ENCODE results near the gene DOK7.

Gene DOK7

DNA sequence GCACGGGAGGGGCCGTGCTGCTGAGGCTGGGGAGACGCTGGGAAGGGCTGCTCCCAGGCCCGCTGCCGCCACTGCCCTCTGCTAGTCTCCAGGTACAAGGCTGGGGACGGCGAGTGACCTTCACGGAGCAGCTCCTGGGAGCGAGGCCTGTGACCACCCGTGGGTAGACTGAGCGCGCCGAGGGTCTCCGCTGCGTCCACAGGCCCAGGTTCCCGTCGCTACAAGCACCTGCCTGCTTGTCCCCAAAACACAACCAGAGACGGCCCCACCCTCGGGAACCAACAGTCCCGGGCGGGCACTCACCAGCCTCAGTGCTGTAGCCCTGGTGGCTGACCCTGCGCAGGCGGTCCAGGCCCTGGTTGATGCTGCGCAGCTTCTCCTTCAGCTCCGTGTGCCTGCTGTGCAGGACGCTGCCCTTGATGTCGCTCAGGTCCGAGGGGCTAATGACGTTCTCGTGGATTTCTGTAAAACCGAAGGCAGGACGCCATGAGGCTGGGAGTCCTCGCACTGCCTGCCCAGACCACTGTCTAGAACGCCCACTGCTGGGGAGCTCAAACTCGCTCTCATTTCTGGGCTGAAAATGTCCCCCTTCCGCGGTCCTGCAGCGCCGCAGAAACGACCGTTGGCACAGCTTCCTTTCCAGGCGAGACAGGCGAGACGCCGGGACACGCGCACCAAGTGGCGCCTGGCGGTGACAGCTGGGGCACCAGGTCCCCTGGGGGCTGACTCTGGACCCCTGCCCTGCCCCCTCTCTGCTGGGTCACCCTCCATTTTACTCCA, 54.8 kb downstream of the DOK7 start:
- H3K36me3 ChIP-seq (replicated peaks), result peaks cover 61% of the 10 kb centered on the region
- TF ChIP-seq, protein P1, sequence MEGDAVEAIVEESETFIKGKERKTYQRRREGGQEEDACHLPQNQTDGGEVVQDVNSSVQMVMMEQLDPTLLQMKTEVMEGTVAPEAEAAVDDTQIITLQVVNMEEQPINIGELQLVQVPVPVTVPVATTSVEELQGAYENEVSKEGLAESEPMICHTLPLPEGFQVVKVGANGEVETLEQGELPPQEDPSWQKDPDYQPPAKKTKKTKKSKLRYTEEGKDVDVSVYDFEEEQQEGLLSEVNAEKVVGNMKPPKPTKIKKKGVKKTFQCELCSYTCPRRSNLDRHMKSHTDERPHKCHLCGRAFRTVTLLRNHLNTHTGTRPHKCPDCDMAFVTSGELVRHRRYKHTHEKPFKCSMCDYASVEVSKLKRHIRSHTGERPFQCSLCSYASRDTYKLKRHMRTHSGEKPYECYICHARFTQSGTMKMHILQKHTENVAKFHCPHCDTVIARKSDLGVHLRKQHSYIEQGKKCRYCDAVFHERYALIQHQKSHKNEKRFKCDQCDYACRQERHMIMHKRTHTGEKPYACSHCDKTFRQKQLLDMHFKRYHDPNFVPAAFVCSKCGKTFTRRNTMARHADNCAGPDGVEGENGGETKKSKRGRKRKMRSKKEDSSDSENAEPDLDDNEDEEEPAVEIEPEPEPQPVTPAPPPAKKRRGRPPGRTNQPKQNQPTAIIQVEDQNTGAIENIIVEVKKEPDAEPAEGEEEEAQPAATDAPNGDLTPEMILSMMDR (IDR thresholded peaks at IDR 0.05; ENCODE audit: low read depth, low read length, missing control alignments), result no peak
- no peak for DNase-seq
- no peaks in the 10 kb centered on the region for H3K27me3 ChIP-seq (replicated peaks)
- no peak overlapping the region for H3K27ac ChIP-seq
- in situ Hi-C loops (cut with HindIII; ENCODE audit: low pct_ligation_motif_present, low sequenced_read_pairs), result no loop called here
- no peak overlapping the region for H3K4me3 ChIP-seq (ENCODE audit: low read depth, low read length)

DNA sequence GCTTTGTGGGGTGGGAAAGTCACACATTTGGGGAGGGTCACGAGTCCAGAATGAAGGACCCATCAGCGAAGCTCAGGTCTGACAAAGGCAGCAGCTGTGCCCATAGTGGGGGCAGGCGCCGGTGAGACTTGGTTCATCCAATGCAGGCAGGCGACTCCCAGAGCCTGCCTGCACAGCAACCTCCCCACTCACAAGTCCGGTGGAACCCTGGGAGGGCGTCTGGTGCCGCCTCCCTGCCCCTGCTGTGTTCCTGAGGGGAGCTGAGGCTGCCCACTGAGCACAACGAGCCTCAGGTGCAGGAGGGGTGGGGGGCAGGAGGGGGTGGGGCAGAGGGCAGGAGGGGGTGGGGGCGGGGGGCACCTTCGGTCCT, 55.4 kb downstream of the DOK7 start:
- TF ChIP-seq, protein P1 (IDR thresholded peaks at IDR 0.05; ENCODE audit: low read depth, low read length, missing control alignments), result no peak
- in situ Hi-C loops (cut with HindIII; ENCODE audit: low pct_ligation_motif_present, low sequenced_read_pairs), result no loop called here
- H3K27ac ChIP-seq, result no peak overlapping the region
- H3K27me3 ChIP-seq (replicated peaks), result no peaks in the 10 kb centered on the region
- no peak for DNase-seq
- no peak overlapping the region for H3K4me3 ChIP-seq (ENCODE audit: low read depth, low read length)
- H3K36me3 ChIP-seq (replicated peaks), result peaks cover 58% of the 10 kb centered on the region

DNA sequence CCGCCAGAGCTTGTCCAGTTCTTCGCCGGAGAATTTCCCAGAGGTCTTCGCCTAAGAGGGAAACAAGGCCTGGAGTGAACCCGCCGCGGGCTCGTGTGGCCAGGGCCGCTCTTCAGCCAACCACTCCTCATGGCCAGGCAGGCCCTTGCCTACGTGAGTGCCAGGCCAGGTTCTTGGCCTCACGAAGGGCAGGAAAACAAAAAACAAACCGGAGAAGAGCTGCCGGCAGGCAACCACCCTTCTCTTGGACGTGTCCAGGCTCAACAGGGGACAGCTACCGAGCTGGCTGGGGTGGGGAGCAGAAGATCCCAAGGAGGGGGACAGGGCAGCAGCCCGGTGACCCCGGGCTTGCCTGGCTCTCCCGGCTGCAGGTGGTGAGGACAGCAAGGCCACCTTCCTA, 55.8 kb downstream of the DOK7 start:
- peaks cover 54% of the 10 kb centered on the region for H3K36me3 ChIP-seq (replicated peaks)
- H3K27ac ChIP-seq, result no peak overlapping the region
- TF ChIP-seq, protein P1 (IDR thresholded peaks at IDR 0.05; ENCODE audit: low read depth, low read length, missing control alignments), result no peak
- in situ Hi-C loops (cut with HindIII; ENCODE audit: low pct_ligation_motif_present, low sequenced_read_pairs), result no loop called here
- no peak for DNase-seq
- no peaks in the 10 kb centered on the region for H3K27me3 ChIP-seq (replicated peaks)
- no peak overlapping the region for H3K4me3 ChIP-seq (ENCODE audit: low read depth, low read length)

DNA sequence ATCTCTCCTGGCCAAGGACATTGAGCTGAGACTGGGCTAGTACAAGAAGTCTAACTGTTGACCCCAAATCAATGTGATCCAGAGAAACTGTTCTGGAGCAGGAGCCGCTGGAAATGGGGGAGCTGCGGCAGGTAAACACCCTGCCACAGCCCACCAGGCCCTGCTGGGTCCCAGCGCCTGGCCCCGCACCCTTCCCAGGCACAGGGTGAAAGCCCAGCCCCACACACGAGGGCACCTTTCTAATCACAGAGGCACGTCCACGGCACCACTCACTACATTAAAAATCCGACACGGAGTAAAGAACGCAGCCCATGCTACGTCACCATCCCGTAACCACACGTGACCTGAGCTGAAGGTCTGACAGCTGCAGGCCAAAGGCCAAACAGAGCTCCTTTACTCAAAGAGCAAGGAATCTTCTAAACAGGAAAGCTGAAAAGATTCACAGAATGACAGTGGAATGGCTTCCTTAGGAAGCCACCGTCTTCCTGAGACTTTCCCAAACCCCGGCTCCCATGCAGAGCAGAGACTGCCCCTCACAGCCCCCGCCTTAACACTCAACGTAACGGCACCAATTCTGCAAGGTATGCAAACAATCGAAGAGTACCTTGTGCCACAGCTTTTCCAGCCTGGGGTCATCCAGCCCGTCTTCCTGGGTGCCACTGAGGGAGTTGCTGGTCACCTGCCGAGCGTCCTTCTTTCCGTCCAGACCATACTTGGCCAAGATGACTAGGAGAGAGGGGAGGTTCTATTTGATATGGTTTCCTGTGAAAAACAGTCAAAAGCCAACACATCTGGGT, 56.6 kb downstream of the DOK7 start:
- no peak for DNase-seq
- no peaks in the 10 kb centered on the region for H3K27me3 ChIP-seq (replicated peaks)
- no peak overlapping the region for H3K27ac ChIP-seq
- in situ Hi-C loops (cut with HindIII; ENCODE audit: low pct_ligation_motif_present, low sequenced_read_pairs), result no loop called here
- TF ChIP-seq, protein P1 (IDR thresholded peaks at IDR 0.05; ENCODE audit: low read depth, low read length, missing control alignments), result no peak
- peaks cover 56% of the 10 kb centered on the region for H3K36me3 ChIP-seq (replicated peaks)
- H3K4me3 ChIP-seq (ENCODE audit: low read depth, low read length), result no peak overlapping the region

DNA sequence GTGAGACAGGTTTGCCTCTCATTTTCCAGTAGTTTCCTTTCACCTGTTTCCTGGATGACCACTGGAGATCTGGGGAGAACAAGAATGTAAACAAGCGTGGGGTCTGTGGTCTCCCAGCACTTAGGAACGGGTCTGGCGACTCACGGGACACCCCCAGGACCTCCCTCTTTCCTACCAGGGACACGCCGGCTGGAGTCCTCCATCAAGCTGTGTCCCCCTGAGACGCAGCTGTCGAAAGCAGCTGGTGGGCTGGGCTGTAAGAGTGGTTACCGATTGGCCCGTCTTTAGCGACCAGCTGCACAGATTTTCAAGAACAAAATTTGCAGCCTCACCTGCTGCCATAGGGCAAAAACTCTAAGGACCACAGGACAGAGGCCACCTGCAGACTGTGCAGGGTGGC, 57.2 kb downstream of the DOK7 start:
- TF ChIP-seq, protein P1 (IDR thresholded peaks at IDR 0.05; ENCODE audit: low read depth, low read length, missing control alignments), result no peak
- peaks cover 54% of the 10 kb centered on the region for H3K36me3 ChIP-seq (replicated peaks)
- no peak overlapping the region for H3K27ac ChIP-seq
- H3K27me3 ChIP-seq (replicated peaks), result no peaks in the 10 kb centered on the region
- in situ Hi-C loops (cut with HindIII; ENCODE audit: low pct_ligation_motif_present, low sequenced_read_pairs), result no loop called here
- DNase-seq, result no peak
- H3K4me3 ChIP-seq (ENCODE audit: low read depth, low read length), result no peak overlapping the region

All from brain microvascular endothelial cell (primary cell).